B cell (primary cell): ENCODE data around the gene VWA7. TPM values are rescaled to one million over a fixed set of nuclear protein-coding genes. Genes with fewer than 3 reads are reported as not detected.

ENCODE experiments used
- ATAC-seq: fragments of 200-7000 bp; cut with Tn5 transposase; one replicate; pipeline ENCODE4 v1.10.0; 2021; ENCODE audit warnings: low read depth, mild to moderate bottlenecking, moderate number of reproducible peaks, moderate library complexity
- CTCF ChIA-PET: fragments of 350-600 bp; sonication (Branson Sonifier 250); formaldehyde crosslinking; loops from one replicate; lab custom pipeline; 2021; ENCODE audit warnings: antibody characterized with exemption, inconsistent platforms; lab: Charles Lee
- POLR2A ChIA-PET: fragments of 350-600 bp; sonication (Branson Sonifier 250); formaldehyde crosslinking; loops from one replicate; lab custom pipeline; 2021; ENCODE audit warnings: antibody characterized with exemption; lab: Charles Lee
- DNase-seq: peaks from one replicate; pipeline ENCODE4 v3.0.0; 2013
- H2AFZ ChIP-seq: 2 replicates; pipeline ENCODE4 v1.6.1; 2012; ENCODE audit warnings: mild to moderate bottlenecking, low read depth, low read length; ENCODE audit not compliant: insufficient read depth, poor library complexity, severe bottlenecking
- H3K27ac ChIP-seq, 2 donors: 1 replicate in 1 of 2; 2 replicates in 1 of 2; pipeline ENCODE4 v1.5.1; 2012 to 2013; ENCODE audit warnings: low read length in 2 of 2, mild to moderate bottlenecking in 2 of 2, moderate library complexity in 1 of 2
- H3K27me3 ChIP-seq, 4 experiments: fragments of 200-600 bp in 1 of 4; sonication (generic) in 1 of 4; replicated peaks in 1 of 4; 1 replicate in 2 of 4; 2 replicates in 2 of 4; pipeline versions ENCODE4 v1.6.1 to v1.7.0; 2013 to 2016; ENCODE audit warnings: low read length in 3 of 4, mild to moderate bottlenecking in 2 of 4, mixed read lengths in 1 of 4, moderate library complexity in 1 of 4; ENCODE audit not compliant: insufficient read depth in 4 of 4, control insufficient read depth in 3 of 4; ENCODE audit errors: control extremely low read depth in 1 of 4
- H3K36me3 ChIP-seq, 2 experiments: replicated peaks in 1 of 2; 1 replicate in 1 of 2; 2 replicates in 1 of 2; pipeline versions ENCODE4 v1.6.1 to v1.7.1; 2013; ENCODE audit warnings: low read length in 1 of 2; ENCODE audit not compliant: insufficient read depth in 2 of 2, control insufficient read depth in 1 of 2; ENCODE audit errors: control extremely low read depth in 1 of 2, extremely low read depth in 1 of 2
- H3K4me1 ChIP-seq, 2 donors: fragments of 200-600 bp in 1 of 2; sonication (generic) in 1 of 2; 1 replicate in 1 of 2; 2 replicates in 1 of 2; pipeline versions ENCODE4 v1.5.1 to v1.6.1; 2013 to 2017; ENCODE audit warnings: low read length in 2 of 2; ENCODE audit not compliant: control insufficient read depth in 2 of 2, insufficient read depth in 2 of 2
- H3K4me2 ChIP-seq: replicated peaks from 2 replicates; pipeline ENCODE3; 2012; ENCODE audit warnings: mild to moderate bottlenecking, low read depth, low read length; ENCODE audit not compliant: poor library complexity, severe bottlenecking
- H3K4me3 ChIP-seq, 5 experiments: fragments of 200-600 bp in 1 of 5; sonication (generic) in 1 of 5; 1 replicate in 3 of 5; 2 replicates in 2 of 5; pipeline versions ENCODE4 v1.5.1 to v1.7.0; 2011 to 2016; ENCODE audit warnings: low read length in 4 of 5, mild to moderate bottlenecking in 4 of 5, low read depth in 2 of 5, control low read depth in 1 of 5, moderate library complexity in 1 of 5; ENCODE audit not compliant: insufficient read depth in 1 of 5; ENCODE audit errors: control extremely low read depth in 1 of 5, extremely low read depth in 1 of 5
- H3K79me2 ChIP-seq: fragments of 200-600 bp; sonication (generic); one replicate; pipeline ENCODE4 v1.6.0; 2016; ENCODE audit warnings: low read length; ENCODE audit not compliant: control insufficient read depth, insufficient read depth
- H3K9ac ChIP-seq: fragments of 200-600 bp; sonication (generic); 2 replicates; pipeline ENCODE4 v1.6.1; 2017; ENCODE audit warnings: mild to moderate bottlenecking, low read length, moderate library complexity
- H3K9me3 ChIP-seq, 3 donors: one replicate each; pipeline versions ENCODE4 v1.6.1 to v1.7.1; 2013; ENCODE audit warnings: low read length in 2 of 3; ENCODE audit not compliant: control insufficient read depth in 2 of 3, insufficient read depth in 1 of 3; ENCODE audit errors: control extremely low read depth in 1 of 3
- H4K20me1 ChIP-seq: 2 replicates; pipeline ENCODE4 v1.6.0; 2012; ENCODE audit warnings: mild to moderate bottlenecking, low read length; ENCODE audit not compliant: insufficient read depth, control insufficient read depth, poor library complexity, severe bottlenecking
- H3K27ac Mint-ChIP-seq: one replicate; pipeline ENCODE4 v1.8.0; 2021; ENCODE audit warnings: mixed read lengths
- H3K27me3 Mint-ChIP-seq: one replicate; pipeline ENCODE4 v1.8.0; 2021; ENCODE audit warnings: mixed read lengths
- H3K4me1 Mint-ChIP-seq: one replicate; pipeline ENCODE4 v1.8.0; 2021; ENCODE audit warnings: mixed read lengths
- H3K4me3 Mint-ChIP-seq: one replicate; pipeline ENCODE4 v1.8.0; 2021; ENCODE audit warnings: mixed read lengths
- H3K9me3 Mint-ChIP-seq: one replicate; pipeline ENCODE4 v1.8.0; 2022; ENCODE audit warnings: mixed read lengths; ENCODE audit not compliant: insufficient read depth
- EZH2 ChIP-seq: IDR thresholded peaks from 2 replicates; pipeline ENCODE4 v1.6.1; 2012; ENCODE audit warnings: borderline replicate concordance, low read depth, mild to moderate bottlenecking, moderate library complexity, low read length; ENCODE audit not compliant: insufficient read depth, poor library complexity, severe bottlenecking
- WGBS: methylation state at CpG from one replicate; pipeline ENCODE4 v1.1.5; 2013; ENCODE audit warnings: missing lambda C conversion rate; ENCODE audit not compliant: insufficient coverage; 5-methylcytosine and 5-hydroxymethylcytosine counted together
- intact Hi-C: fragments of 100-400 bp; cut with micrococcal nuclease; formaldehyde crosslinking; loops from one replicate; pipeline ENCODE4 v1.10.0; 2022
- polyA plus RNA-seq: library from polyadenylated mRNA; depleted of rRNA; stranded (reverse); fragments of >200 nt; gene quantifications from 2 replicates; pipeline ENCODE4 v1.2.3, GENCODE V29; 2012
- total RNA-seq, 2 donors: library from RNA; stranded (reverse); fragments of 120-200 nt in 1 of 2; gene quantifications; 1 replicate in 1 of 2; 2 replicates in 1 of 2; pipeline versions ENCODE4 v1.2.3 to v1.2.4, GENCODE V29; 2013 to 2022
- TF ChIP-seq, protein P1 (sequence below): fragments of 200-600 bp; IDR thresholded peaks from one replicate; pipeline ENCODE4 v1.8.0; 2022; ENCODE audit warnings: antibody characterized with exemption, mild to moderate bottlenecking

The VWA7 gene
- total and polyA plus RNA-seq, 2 donors (not counting 1 experiment from before 2014, with no cell fraction given) = 5.2 to 6.0 TPM

GRCh38 chr6:31734247-31734820, 42.8 kb downstream of the VWA7 start:
- Mint-ChIP-seq H3K27me3 (no peaks in the 10 kb centered on the region), H3K4me3 (peak overlapping the region; percentile 100), H3K27ac (peak overlapping the region; percentile 91), H3K4me1 (peaks cover 77% of the 10 kb centered on the region), H3K9me3 (no peaks in the 10 kb centered on the region)
- Histone ChIP-seq H3K79me2 (peaks cover 48% of the 10 kb centered on the region), H3K9ac (peak overlapping the region; percentile 91), H3K4me3 (peak overlapping the region; percentile 73 to 99 (median 87)), H3K27ac (peak overlapping the region; percentile 81 to 96), H3K9me3 (no peaks in the 10 kb centered on the region), H3K4me1 (peaks cover 48 to 56% of the 10 kb centered on the region in 2 donors), H3K36me3 (peaks cover 4 to 39% of the 10 kb centered on the region in 2 experiments), H3K27me3 (no peaks in the 10 kb centered on the region), H4K20me1 (peaks cover 15% of the 10 kb centered on the region), H3K4me2 (peak overlapping the region; percentile 82), H2AFZ (peak overlapping the region; percentile 63)
- ChIA-PET CTCF (interaction anchor here (0.9 to 1.1 kb wide), 2 partner anchors 61 to 218 kb away, joined by 3 read pairs; no protein-coding TSS in a partner anchor), POLR2A (interaction anchor here (0.5 to 2.2 kb wide), 8 partner anchors 35 to 461 kb away, joined by 3 to 9 read pairs (median 5); partner anchors contain the start of genes BAG6, HSPA1A, HSPA1L and VARS1)
- TF ChIP-seq EZH2 = no peak
- TF ChIP-seq, protein P1, sequence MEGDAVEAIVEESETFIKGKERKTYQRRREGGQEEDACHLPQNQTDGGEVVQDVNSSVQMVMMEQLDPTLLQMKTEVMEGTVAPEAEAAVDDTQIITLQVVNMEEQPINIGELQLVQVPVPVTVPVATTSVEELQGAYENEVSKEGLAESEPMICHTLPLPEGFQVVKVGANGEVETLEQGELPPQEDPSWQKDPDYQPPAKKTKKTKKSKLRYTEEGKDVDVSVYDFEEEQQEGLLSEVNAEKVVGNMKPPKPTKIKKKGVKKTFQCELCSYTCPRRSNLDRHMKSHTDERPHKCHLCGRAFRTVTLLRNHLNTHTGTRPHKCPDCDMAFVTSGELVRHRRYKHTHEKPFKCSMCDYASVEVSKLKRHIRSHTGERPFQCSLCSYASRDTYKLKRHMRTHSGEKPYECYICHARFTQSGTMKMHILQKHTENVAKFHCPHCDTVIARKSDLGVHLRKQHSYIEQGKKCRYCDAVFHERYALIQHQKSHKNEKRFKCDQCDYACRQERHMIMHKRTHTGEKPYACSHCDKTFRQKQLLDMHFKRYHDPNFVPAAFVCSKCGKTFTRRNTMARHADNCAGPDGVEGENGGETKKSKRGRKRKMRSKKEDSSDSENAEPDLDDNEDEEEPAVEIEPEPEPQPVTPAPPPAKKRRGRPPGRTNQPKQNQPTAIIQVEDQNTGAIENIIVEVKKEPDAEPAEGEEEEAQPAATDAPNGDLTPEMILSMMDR = no peak
- DNase-seq = no peak
- intact Hi-C loops = loop anchor here (10.0 kb wide), 2 partner anchors 240 to 460 kb away; partner anchors contain the start of genes DXO, GPSM3 and PBX2
- ATAC-seq = no peak
- 0% methylated on average over 2 of the region's 2 CpGs for WGBS

DNA sequence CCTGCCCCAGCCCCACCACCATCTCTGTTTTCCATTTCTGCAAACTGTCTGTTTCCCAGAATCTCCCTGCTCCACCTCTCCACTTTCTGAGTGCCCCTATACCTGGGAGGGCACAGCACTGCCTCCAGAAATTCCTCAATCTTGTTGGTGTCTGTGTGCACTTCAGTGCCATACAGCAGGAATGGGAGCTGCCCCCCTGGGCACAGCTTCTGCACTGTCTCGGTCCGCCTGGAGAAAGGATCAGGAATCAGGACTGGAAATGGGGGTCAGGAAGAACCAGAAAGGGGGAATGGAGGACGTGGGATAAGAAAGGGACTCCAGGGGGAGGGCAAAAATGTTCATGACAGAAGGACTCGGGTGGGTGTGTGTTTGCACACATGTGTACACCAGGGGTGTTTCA, 43.4 kb downstream of the VWA7 start:
- no peaks in the 10 kb centered on the region for H3K9me3 Mint-ChIP-seq
- ChIA-PET CTCF (no interaction called here), POLR2A (no interaction called here)
- Histone ChIP-seq H3K4me2 (peak overlapping the region; percentile 82), H3K9me3 (no peaks in the 10 kb centered on the region), H3K27ac (peak overlapping the region; percentile 6 to 96), H2AFZ (no peak overlapping the region), H3K27me3 (no peaks in the 10 kb centered on the region), H3K9ac (peak overlapping the region; percentile 91), H3K79me2 (peaks cover 54% of the 10 kb centered on the region), H3K4me1 (peaks cover 46 to 56% of the 10 kb centered on the region in 2 donors), H3K4me3 (peak overlapping the region in 3 of 5 experiments; percentile 73 to 99 (median 79)), H4K20me1 (peaks cover 15% of the 10 kb centered on the region), H3K36me3 (peaks cover 4 to 39% of the 10 kb centered on the region in 2 experiments)
- intact Hi-C loops = loop anchor here (10.0 kb wide), 2 partner anchors 241 to 461 kb away; partner anchors contain the start of genes DXO, GPSM3 and PBX2
- DNase-seq (peak; percentile 4), ATAC-seq (no peak)
- H3K4me3 Mint-ChIP-seq = peak overlapping the region; percentile 100
- WGBS = 87% methylated on average over 4 of the region's 4 CpGs
- peak overlapping the region; percentile 91 for H3K27ac Mint-ChIP-seq
- peaks cover 77% of the 10 kb centered on the region for H3K4me1 Mint-ChIP-seq
- H3K27me3 Mint-ChIP-seq = no peaks in the 10 kb centered on the region
- TF ChIP-seq, protein P1 = no peak
- TF ChIP-seq EZH2 = no peak
